Stimulated activated naive CD8-positive, alpha-beta T cell treated with anti-CD3 and anti-CD28 coated beads, Interleukin-15, Interleukin-2, amounts not matched to agents 100 ng/mL and 50 ng/mL, for 24 hours (primary cell): ENCODE measurements around the gene TP53I3.
"Not testable (repeated sequence)": the region's sequence is repeated elsewhere in the genome, so short reads cannot be mapped to it uniquely, and the experiment has no call there.

Experiments used
- H3K27ac Mint-ChIP-seq: one replicate; pipeline ENCODE4 v1.8.0; 2021; ENCODE audit warnings: mild to moderate bottlenecking, mixed read lengths
- H3K27me3 Mint-ChIP-seq: one replicate; pipeline ENCODE4 v1.8.0; 2021; ENCODE audit warnings: mixed read lengths
- H3K36me3 Mint-ChIP-seq: one replicate; pipeline ENCODE4 v1.8.0; 2021; ENCODE audit warnings: low read depth, mixed read lengths
- H3K4me1 Mint-ChIP-seq: one replicate; pipeline ENCODE4 v1.8.0; 2021; ENCODE audit warnings: low read depth, mixed read lengths
- H3K4me3 Mint-ChIP-seq: one replicate; pipeline ENCODE4 v1.8.0; 2021; ENCODE audit warnings: mild to moderate bottlenecking, mixed read lengths
- H3K9me3 Mint-ChIP-seq: one replicate; pipeline ENCODE4 v1.8.0; 2021; ENCODE audit warnings: mixed read lengths

TP53I3 gene

DNA sequence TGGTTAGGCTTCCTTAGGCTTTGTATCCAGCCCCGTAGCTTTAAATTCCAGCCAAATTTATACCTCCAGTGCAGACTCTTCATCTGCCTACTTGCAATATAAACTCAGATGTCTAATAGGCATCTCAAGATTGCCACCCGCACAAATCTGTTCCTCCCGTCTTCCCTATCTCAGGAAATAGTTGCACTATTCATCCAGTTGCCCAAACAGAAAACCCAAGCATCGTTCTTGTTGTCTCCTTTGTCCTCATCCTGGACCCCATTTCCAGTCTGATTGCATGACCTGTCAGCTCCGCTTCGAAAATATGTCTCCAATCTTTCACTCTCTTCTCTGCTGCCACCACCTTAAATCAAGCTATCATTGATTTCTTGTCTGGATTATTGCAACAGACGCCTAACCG is 32.8 kb downstream of the TP53I3 start:
- Mint-ChIP-seq H3K27me3 (peaks cover 3% of the 10 kb centered on the region), H3K4me1 (peaks cover 12% of the 10 kb centered on the region), H3K36me3 (no peaks in the 10 kb centered on the region), H3K9me3 (no peaks in the 10 kb centered on the region), H3K4me3 (no peak overlapping the region), H3K27ac (no peak overlapping the region)

DNA sequence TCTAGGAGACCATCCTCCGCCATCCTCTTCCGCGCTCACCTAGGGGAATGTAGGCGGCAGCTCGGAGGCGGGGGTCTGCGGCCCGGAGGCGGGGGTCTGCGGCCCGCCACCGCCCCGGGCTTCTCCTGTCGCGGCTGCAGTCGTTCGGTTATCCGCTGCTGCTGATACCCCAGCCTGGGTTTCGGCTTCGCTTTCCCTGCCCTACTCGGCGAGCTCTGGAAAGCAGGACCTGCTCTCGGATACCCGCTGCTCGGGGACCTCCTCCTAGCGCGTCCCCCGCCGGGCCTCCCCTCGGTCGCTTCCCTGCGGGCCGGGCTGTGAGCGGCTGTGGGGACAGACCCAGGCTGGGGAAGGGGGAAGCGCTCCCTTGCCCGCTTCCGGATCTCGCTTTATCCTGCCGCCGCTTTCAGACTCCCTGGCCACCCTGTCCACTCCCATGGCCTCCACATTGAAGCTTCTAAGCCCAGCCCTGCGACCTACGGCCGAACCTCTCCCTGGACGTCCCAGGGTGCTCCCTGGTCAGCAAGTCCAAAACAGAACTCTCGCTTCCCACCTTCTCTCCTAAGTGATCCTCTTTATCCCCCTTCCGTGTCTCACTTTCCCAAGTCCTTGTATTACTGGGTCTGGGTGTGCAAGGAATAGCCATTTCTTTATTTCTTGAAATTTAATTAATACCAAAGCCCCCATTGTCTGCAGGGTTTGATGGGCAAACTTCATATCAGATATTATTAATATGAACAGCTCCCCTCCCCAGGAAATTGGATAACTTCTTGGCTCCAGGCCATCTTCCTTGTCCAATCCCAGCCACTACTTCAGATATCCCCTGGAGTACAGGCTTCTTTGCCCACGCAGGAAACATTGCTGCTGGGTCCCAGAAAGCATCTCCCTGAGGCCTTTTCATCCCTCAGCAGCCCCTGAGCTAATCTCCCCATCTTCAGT is 34.3 kb downstream of the TP53I3 start:
- H3K27me3 Mint-ChIP-seq, result peaks cover 3% of the 10 kb centered on the region
- no peak overlapping the region for H3K27ac Mint-ChIP-seq
- peaks cover 20% of the 10 kb centered on the region for H3K4me1 Mint-ChIP-seq
- H3K9me3 Mint-ChIP-seq, result no peaks in the 10 kb centered on the region
- no peaks in the 10 kb centered on the region for H3K36me3 Mint-ChIP-seq
- no peak overlapping the region for H3K4me3 Mint-ChIP-seq

DNA sequence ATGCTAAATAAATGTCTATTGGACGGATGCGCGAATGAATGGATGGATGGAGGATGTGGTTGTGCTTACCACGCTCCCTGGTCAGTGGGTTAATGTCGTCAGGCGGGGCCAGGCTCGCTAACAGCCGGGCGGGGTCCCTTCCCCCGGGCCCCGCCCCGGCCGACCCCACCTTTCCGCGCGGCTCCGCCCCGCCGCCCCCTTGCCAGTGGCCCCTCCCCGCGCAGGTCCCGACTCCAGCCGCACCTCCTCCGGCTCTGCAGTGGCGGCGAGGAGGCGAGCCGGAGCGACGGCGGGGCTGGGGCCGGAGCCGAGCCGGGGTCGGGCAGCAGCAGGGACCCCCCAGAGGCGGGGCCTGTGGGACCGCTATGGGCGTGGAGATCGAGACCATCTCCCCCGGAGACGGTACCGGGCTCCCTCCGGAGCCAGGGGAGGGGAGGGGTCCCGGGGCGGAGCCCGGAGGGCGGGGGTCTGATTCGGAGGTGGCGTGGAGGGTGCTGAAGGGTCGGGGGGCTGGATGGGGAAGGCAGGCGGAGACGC is 35.1 kb downstream of the TP53I3 start, which contains the start of gene FKBP1B:
Gene FKBP1B (plus strand): TSS at position 257 of the 537 bp plus-strand sequence. CDS start 109 bp downstream, at position 366.
- no peak within 1 kb of the TSS for H3K4me3 Mint-ChIP-seq
- H3K27ac Mint-ChIP-seq, result no peak within 1 kb of the TSS
- H3K4me1 Mint-ChIP-seq, result peaks cover 25% of the 10 kb centered on the region
- H3K27me3 Mint-ChIP-seq, result peaks cover 3% of the 10 kb centered on the region
- no peaks in the 10 kb centered on the region for H3K9me3 Mint-ChIP-seq
- H3K36me3 Mint-ChIP-seq, result no peaks in the 10 kb centered on the region

DNA sequence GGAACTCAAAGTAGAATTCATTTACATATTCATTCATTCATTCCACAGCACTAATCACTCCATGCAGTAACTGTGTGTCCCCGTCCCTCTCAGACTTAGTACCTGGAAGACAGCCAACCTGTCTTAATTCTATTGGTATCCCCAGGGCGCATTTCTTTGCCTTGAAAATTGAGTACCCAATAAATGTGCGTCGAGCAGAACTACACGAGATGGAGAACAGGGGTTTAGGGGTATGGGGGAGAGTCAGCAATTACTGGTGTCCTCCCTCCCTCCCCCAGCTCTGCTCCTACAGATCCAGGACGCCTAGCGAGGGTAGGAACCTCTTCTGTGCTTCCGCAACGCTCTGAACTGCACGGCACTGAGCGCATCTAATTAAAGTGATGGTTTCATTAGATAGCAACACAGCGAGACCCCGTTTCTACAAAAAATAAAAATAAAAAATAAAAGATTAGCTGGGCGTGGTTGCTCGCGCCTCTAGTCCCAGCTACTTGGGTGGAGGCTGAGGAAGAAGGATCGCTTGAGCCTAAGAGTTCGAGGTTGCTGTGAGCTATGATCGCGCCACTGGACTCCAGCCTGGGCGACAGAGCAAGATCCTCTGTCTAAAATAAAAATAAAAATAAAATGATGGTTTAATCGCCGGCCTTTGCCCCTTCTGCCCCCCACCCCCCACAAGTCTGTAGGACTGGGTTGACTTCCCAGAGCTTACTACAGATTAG is 35.7 kb downstream of the TP53I3 start:
- Mint-ChIP-seq H3K27ac (no peak overlapping the region), H3K4me1 (peaks cover 25% of the 10 kb centered on the region), H3K27me3 (peaks cover 3% of the 10 kb centered on the region), H3K9me3 (no peaks in the 10 kb centered on the region), H3K4me3 (no peak overlapping the region), H3K36me3 (no peaks in the 10 kb centered on the region)

DNA sequence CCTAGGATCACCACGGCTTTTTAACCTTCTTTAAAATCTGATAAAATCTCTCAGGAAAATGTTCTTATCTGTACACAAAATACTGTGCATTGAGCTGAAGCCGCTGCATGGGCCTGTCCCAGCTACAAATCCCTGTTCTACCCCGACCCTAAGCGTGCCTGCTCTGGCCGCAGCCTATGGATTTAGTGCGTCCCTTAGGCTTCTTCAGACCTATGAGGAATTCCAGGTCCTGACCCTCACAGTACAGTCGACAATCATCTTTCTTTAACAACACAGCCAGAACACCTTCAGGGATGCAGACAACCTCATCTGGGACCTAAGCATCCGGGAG is 37.0 kb downstream of the TP53I3 start:
- peaks cover 3% of the 10 kb centered on the region for H3K27me3 Mint-ChIP-seq
- peak overlapping the region; percentile 94 for H3K4me3 Mint-ChIP-seq
- H3K27ac Mint-ChIP-seq, result peak overlapping the region; percentile 92
- H3K9me3 Mint-ChIP-seq, result no peaks in the 10 kb centered on the region
- peaks cover 5% of the 10 kb centered on the region for H3K36me3 Mint-ChIP-seq
- peaks cover 25% of the 10 kb centered on the region for H3K4me1 Mint-ChIP-seq

DNA sequence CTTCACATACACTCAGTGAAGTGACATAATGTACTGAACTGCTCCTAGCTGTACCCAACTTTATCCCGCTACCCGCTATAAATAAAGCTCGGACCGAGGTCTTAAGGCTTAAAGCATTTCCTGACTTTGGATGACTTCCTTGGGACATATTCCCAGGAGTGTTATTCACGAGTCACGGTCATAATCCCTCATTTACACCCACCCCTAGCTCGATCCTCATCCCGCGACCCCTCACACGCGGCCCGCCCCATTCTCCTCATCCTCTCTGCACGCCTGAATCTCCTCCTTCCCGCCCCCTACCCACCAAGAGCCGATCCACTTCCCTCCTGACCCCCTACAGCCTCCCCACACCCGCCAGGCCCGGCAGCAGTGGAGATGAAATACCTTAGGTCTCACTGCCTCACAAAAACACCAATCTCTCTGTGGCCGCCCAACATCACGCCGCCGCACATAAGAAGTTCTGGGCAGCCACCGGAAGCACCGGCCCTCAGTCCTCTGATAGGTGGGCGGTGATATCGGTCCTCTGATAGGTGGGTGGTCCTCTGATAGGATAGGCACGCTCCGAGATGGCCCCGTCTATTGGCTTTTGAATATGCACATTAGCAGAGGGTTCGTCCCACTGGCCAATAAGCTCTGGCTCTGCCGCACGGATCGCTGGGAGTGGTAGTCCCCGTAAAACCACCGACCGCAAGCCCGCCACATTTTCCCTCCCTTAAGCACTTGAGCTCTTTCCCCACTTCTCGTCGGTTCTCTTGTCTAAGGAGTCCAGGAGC is 37.5 kb downstream of the TP53I3 start, which contains the start of gene WDCP:
Gene WDCP (minus strand): TSS at position 462 of the 773 bp plus-strand sequence. CDS start 7,897 bp downstream, outside the sequence.
- Mint-ChIP-seq H3K27me3 (peaks cover 3% of the 10 kb centered on the region), H3K36me3 (peaks cover 5% of the 10 kb centered on the region), H3K4me3 (peak within 1 kb of the TSS; percentile 94), H3K4me1 (peaks cover 25% of the 10 kb centered on the region), H3K27ac (peak within 1 kb of the TSS; percentile 92), H3K9me3 (no peaks in the 10 kb centered on the region)

DNA sequence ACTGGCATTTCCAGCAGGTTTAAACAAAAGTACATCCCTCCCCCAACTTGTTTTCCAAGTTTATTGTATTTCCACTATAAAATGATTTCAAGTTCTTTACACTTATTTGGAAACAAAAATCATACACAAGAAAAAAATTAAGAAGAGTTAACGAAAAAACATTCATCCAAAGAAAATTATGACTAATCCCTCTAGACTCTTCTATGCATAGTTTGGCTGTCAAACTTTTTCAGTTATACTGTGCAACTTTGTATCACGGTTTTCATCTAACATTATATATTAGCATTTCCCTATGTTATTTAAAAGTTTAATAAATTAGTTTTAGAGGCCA is 38.1 kb downstream of the TP53I3 start:
- peaks cover 3% of the 10 kb centered on the region for H3K27me3 Mint-ChIP-seq
- peaks cover 25% of the 10 kb centered on the region for H3K4me1 Mint-ChIP-seq
- H3K27ac Mint-ChIP-seq, result no peak overlapping the region
- peaks cover 5% of the 10 kb centered on the region for H3K36me3 Mint-ChIP-seq
- no peaks in the 10 kb centered on the region for H3K9me3 Mint-ChIP-seq
- peak overlapping the region; percentile 94 for H3K4me3 Mint-ChIP-seq

DNA sequence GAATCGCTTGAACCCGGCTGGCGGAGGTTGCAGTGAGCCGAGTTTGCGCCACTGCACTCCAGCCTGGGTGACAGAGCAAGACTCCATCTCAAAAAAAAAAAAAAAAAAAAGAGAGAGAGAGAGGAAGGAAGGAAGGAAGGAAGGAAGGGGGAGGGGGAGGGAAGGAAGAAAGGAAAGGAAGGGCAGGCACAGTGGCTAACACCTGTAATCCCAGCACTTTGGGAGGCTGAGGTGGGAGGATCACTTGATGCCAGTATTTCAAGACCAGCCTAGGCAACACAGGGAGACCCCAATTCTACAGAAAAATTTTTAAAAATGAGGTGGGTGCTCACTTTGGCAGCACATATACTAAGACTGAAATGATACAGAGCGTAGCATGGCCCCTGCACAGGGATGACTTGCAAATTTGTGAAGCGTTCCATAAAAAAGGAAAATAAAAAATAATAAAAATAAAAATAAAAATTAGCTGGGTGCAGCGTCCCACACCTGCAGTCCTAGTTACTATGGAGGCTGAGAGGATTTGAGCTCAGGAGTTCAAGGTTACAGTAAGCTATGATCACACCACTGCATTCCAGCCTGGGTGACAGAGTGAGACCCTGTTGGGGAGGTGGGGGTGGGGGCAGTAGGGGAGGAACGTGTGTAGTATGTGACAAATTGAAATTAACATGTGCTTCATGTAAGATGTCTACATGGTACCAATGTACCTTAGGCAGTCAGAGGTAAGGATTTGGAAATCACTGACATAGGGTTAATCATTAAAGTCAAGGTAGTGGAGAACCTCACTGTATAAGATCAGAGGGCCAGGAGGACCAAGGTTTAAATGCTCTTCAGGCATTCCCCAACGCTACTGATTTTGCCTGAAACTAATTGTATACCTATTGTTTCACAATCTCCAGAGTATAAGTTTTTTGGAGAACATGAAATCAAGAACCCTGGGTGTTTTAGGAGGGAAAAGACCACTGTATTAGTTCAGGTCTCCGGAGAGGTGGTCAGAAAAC is 38.8 kb downstream of the TP53I3 start:
- H3K27me3 Mint-ChIP-seq, result peaks cover 3% of the 10 kb centered on the region
- H3K27ac Mint-ChIP-seq, result no peak overlapping the region
- no peaks in the 10 kb centered on the region for H3K9me3 Mint-ChIP-seq
- peaks cover 5% of the 10 kb centered on the region for H3K36me3 Mint-ChIP-seq
- peaks cover 25% of the 10 kb centered on the region for H3K4me1 Mint-ChIP-seq
- H3K4me3 Mint-ChIP-seq, result peak overlapping the region; percentile 94

DNA sequence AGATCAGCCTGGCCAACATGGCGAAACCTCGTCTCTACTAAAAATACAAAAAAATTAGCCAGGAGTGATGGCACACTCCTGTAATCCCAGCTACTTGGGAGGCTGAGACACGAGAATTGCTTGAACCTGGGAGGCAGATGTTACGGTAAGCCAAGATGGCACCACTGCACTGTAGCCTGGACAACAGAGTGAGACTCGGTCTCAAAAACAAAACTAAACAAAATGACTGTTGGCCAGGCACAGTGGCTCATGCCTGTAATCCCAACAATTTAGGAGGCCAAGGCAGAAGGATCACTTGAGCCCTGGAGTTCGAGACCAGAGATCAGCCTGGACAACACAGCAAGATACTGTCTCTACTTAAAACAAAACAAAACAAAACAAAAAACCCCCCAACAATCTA is 41.5 kb downstream of the TP53I3 start:
- peaks cover 19% of the 10 kb centered on the region for H3K36me3 Mint-ChIP-seq
- not testable (repeated sequence) for H3K27me3 Mint-ChIP-seq, H3K27ac Mint-ChIP-seq, H3K4me3 Mint-ChIP-seq, H3K9me3 Mint-ChIP-seq
- H3K4me1 Mint-ChIP-seq, result peaks cover 19% of the 10 kb centered on the region

DNA sequence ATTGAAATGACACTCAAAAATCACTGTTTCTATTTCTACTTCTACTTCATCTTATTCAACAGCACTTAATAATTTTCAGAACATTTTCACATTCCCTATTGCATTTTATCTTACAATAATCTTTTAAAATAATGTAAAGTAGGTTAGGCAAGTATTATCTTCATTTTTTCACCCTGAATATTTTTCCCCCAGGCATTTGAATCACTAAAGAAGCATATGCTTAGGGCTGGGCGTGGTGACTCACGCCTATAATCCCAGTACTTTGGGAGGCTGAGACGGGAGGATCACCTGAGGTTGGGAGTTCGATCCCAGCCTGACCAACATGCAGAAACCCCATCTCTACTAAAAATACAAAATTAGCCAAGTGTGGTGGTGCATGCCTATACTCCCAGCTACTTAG is 44.1 kb downstream of the TP53I3 start:
- no peaks in the 10 kb centered on the region for H3K27me3 Mint-ChIP-seq
- no peak overlapping the region for H3K4me3 Mint-ChIP-seq
- H3K36me3 Mint-ChIP-seq, result peaks cover 35% of the 10 kb centered on the region
- peaks cover 14% of the 10 kb centered on the region for H3K4me1 Mint-ChIP-seq
- H3K27ac Mint-ChIP-seq, result no peak overlapping the region
- H3K9me3 Mint-ChIP-seq, result no peaks in the 10 kb centered on the region

DNA sequence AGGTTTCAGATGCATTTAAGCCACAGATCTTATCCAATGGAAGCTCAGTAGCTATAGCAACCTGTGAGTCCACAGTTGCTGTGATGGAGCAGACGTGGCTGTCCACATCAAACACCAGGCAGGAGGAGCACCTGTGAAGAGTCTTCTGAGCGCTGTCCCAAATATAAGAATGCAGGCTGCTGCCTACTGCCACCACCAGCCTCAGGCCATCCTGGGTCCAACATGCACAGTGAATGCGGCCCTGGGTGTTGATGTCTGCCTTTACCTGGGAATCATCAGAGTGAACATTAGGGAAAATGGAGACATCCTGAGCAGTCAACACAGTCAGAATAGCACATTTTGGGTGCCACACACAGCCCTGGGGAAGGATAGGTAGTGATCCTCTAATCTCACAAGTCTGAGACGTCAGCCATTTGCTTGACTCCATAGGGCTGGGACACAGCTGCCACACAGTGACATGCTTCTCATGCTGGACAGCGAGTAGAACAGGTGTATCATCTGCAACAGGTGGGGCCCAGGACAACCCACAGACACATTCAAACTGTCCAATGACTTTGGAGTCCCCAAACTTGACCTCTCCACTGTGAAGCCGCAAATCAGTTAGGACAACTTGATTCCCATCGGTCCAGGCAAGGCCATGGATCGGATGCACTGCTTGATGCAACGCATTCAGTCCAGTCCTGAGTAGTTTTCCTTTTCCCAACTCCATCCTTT is 45.7 kb downstream of the TP53I3 start:
- Mint-ChIP-seq H3K4me3 (no peak overlapping the region), H3K27ac (no peak overlapping the region), H3K9me3 (no peaks in the 10 kb centered on the region), H3K4me1 (peaks cover 12% of the 10 kb centered on the region), H3K27me3 (no peaks in the 10 kb centered on the region), H3K36me3 (peaks cover 39% of the 10 kb centered on the region)
